Kidney (tissue), 14 donors: Measurements from ENCODE around the gene STAMBPL1. TPM values are rescaled to one million over a fixed set of nuclear protein-coding genes. Genes with fewer than 3 reads are reported as not detected.

Experiments used
- DNase-seq, 5 donors: peaks; one replicate each; pipeline ENCODE4 v3.0.0-alpha.2; 2013 to 2020
- FAIRE-seq: peaks from 2 replicates; lab custom pipeline; 2012; peaks lifted over from hg19 to GRCh38; lab: Jason Lieb, UNC
- H3K27ac ChIP-seq, 2 donors: one replicate each; pipeline ENCODE4 v1.7.0; 2013; ENCODE audit warnings: low read depth in 2 of 2, low read length in 2 of 2, inconsistent platforms in 1 of 2
- H3K27me3 ChIP-seq: one replicate; pipeline ENCODE4 v1.7.1; 2013; ENCODE audit warnings: low read length, inconsistent platforms; ENCODE audit not compliant: control insufficient read depth, insufficient read depth
- H3K36me3 ChIP-seq, 3 donors: one replicate each; pipeline versions ENCODE4 v1.7.0 to v1.7.1; 2013; ENCODE audit warnings: low read length in 3 of 3, control low read depth in 1 of 3, inconsistent platforms in 1 of 3; ENCODE audit not compliant: insufficient read depth in 3 of 3, control insufficient read depth in 2 of 3
- H3K4me1 ChIP-seq, 3 donors: one replicate each; pipeline versions ENCODE4 v1.7.0 to v1.7.1; 2013; ENCODE audit warnings: low read length in 3 of 3, inconsistent platforms in 1 of 3, low read depth in 1 of 3; ENCODE audit not compliant: control insufficient read depth in 2 of 3, insufficient read depth in 2 of 3
- H3K4me3 ChIP-seq, 3 donors: one replicate each; pipeline versions ENCODE4 v1.7.0 to v1.8.1; 2013; ENCODE audit warnings: low read length in 3 of 3, control low read depth in 1 of 3, inconsistent platforms in 1 of 3
- H3K9ac ChIP-seq, 3 donors: one replicate each; pipeline versions ENCODE4 v1.7.0 to v1.7.1; 2013; ENCODE audit warnings: low read length in 3 of 3, control low read depth in 1 of 3, inconsistent platforms in 1 of 3
- H3K9me3 ChIP-seq, 3 donors: one replicate each; pipeline versions ENCODE4 v1.7.0 to v1.7.1; 2013; ENCODE audit warnings: low read length in 3 of 3, control low read depth in 1 of 3, inconsistent platforms in 1 of 3; ENCODE audit not compliant: control insufficient read depth in 2 of 3, insufficient read depth in 1 of 3
- intact Hi-C: fragments of 100-400 bp; cut with DNase I; formaldehyde crosslinking; loops from one replicate; pipeline ENCODE4 v1.11.1; 2022
- polyA plus RNA-seq: library from polyadenylated mRNA; stranded (reverse); fragments of 350-450 nt; fragmentation: Illumina TruSeq; extraction: RNeasy Lipid Tissue Mini Kit (QIAGEN cat#74804); gene quantifications from one replicate; pipeline ENCODE4 v1.2.3, GENCODE V29; 2014; ENCODE audit warnings: low read depth, low replicate concordance; ENCODE audit not compliant: insufficient read depth
- total RNA-seq: library from RNA; stranded (reverse); fragmentation: NEBNext Ultra II Directional; extraction: Animal tissue kit (Norgen Biotek cat#: 25700); gene quantifications from one replicate; pipeline ENCODE4 v1.2.1, GENCODE V29; 2021
- TF ChIP-seq, protein P1 (sequence below): IDR thresholded peaks from 3 replicates; pipeline ENCODE4 v1.5.1; 2012; ENCODE audit warnings: mild to moderate bottlenecking, moderate library complexity, borderline replicate concordance; ENCODE audit not compliant: insufficient read depth; ENCODE audit errors: extremely low read depth
- donor health status: control.
- donor health status: control.
- donor health status: control.
- donor health status: control.
- donor health status: control.
- donor health status: DM: yes; HTN: yes; CAD: no.
- donor health status: Normal renal cell carcinoma (clear cell type).

The STAMBPL1 gene
- total and polyA plus RNA-seq, 2 donors from 2014 or later = 3.0 to 6.9 TPM

DNA sequence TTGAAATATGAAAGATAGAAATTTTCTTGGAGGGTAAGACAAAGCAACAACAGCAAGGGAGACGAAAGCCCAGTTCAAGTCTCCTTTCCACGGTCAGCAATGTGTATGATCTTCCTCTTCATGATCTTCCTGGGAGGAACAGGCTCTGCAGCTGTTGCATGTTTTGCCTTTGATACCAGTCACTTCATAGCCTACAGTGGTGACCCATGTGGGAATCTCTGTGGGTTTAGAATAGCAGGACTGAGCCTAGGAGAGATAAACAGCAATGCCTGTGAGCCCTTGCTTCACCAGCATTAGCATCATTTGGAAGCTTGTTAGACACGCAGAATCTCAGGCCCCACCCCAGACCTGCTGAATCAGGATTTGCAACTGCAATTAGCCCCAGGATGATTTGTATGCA, 31.8 kb downstream of the STAMBPL1 start:
- H3K9me3 ChIP-seq = no peaks in the 10 kb centered on the region
- no peaks in the 10 kb centered on the region for H3K27me3 ChIP-seq
- intact Hi-C loops = no loop called here
- DNase-seq (no peak), FAIRE-seq (no peak)
- no peak overlapping the region for H3K9ac ChIP-seq
- TF ChIP-seq, protein P1, sequence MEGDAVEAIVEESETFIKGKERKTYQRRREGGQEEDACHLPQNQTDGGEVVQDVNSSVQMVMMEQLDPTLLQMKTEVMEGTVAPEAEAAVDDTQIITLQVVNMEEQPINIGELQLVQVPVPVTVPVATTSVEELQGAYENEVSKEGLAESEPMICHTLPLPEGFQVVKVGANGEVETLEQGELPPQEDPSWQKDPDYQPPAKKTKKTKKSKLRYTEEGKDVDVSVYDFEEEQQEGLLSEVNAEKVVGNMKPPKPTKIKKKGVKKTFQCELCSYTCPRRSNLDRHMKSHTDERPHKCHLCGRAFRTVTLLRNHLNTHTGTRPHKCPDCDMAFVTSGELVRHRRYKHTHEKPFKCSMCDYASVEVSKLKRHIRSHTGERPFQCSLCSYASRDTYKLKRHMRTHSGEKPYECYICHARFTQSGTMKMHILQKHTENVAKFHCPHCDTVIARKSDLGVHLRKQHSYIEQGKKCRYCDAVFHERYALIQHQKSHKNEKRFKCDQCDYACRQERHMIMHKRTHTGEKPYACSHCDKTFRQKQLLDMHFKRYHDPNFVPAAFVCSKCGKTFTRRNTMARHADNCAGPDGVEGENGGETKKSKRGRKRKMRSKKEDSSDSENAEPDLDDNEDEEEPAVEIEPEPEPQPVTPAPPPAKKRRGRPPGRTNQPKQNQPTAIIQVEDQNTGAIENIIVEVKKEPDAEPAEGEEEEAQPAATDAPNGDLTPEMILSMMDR = no peak
- no peaks in the 10 kb centered on the region for H3K4me1 ChIP-seq
- no peak overlapping the region for H3K4me3 ChIP-seq
- no peaks in the 10 kb centered on the region for H3K36me3 ChIP-seq
- no peak overlapping the region for H3K27ac ChIP-seq

DNA sequence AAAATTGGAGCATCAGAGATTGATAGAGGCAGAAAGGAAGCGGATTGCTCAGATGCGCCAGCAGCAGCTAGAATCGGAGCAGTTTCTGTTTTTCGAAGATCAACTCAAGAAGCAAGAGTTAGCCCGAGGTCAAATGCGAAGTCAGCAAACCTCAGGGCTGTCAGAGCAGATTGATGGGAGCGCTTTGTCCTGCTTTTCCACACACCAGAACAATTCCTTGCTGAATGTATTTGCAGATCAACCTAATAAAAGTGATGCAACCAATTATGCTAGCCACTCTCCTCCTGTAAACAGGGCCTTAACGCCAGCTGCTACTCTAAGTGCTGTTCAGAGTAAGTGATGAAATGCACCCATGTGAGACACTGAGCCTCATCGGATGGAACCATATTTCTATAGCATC, 33.1 kb downstream of the STAMBPL1 start:
- Histone ChIP-seq H3K4me3 (no peak overlapping the region), H3K27ac (no peak overlapping the region), H3K9ac (no peak overlapping the region), H3K27me3 (no peaks in the 10 kb centered on the region), H3K9me3 (no peaks in the 10 kb centered on the region), H3K36me3 (no peaks in the 10 kb centered on the region), H3K4me1 (no peaks in the 10 kb centered on the region)
- DNase-seq (no peak), FAIRE-seq (no peak)
- intact Hi-C loops = no loop called here
- TF ChIP-seq, protein P1 = no peak

DNA sequence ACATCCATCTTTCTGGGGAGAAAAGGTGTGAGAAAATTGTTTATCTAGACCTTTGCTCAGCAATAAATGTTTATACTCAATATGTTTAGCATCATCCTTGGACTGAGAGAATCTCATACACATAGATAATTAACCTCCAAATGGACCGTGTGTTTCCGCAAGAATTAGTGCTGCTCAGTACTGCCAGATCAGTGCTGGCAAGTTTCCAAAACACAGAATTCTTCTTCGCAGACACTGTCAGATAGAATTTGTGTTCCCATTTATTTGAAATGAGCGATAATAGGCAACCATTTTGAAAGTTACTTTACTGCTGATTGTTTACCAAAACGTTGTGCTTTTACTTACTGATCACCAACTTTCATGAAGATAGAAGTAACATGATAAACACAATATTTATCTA, 33.7 kb downstream of the STAMBPL1 start:
- no peaks in the 10 kb centered on the region for H3K9me3 ChIP-seq
- no peaks in the 10 kb centered on the region for H3K27me3 ChIP-seq
- no peaks in the 10 kb centered on the region for H3K36me3 ChIP-seq
- FAIRE-seq = no peak
- H3K27ac ChIP-seq = no peak overlapping the region
- no peak for DNase-seq
- intact Hi-C loops = no loop called here
- TF ChIP-seq, protein P1 = no peak
- H3K9ac ChIP-seq = no peak overlapping the region
- H3K4me3 ChIP-seq = no peak overlapping the region
- no peaks in the 10 kb centered on the region for H3K4me1 ChIP-seq

- no peaks in the 10 kb centered on the region for H3K27me3 ChIP-seq
- no peaks in the 10 kb centered on the region for H3K36me3 ChIP-seq
- TF ChIP-seq, protein P1 = no peak
- DNase-seq = no peak
- H3K4me1 ChIP-seq = no peaks in the 10 kb centered on the region
- no peak overlapping the region for H3K27ac ChIP-seq
- H3K9me3 ChIP-seq = no peaks in the 10 kb centered on the region
- intact Hi-C loops = no loop called here
- H3K9ac ChIP-seq = no peak overlapping the region
- no peak overlapping the region for H3K4me3 ChIP-seq
- no peak for FAIRE-seq
Measured at GRCh38 chr10:88915781-88916180, 35.7 kb downstream of the STAMBPL1 start.
